Prostate gland (tissue), 2 donors: ENCODE measurements around the gene PTP4A1.

ENCODE experiments used
- CTCF ChIP-seq, 4 experiments: fragments of 200-600 bp in 2 of 4; fragments of 450-650 bp in 2 of 4; sonication (generic) in 2 of 4; IDR thresholded peaks; 1 replicate in 3 of 4; 2 replicates in 1 of 4; pipeline ENCODE4 v1.5.1; 2016 to 2019; ENCODE audit warnings: antibody characterized with exemption in 4 of 4, mild to moderate bottlenecking in 2 of 4, moderate library complexity in 2 of 4
- POLR2A ChIP-seq: fragments of 450-650 bp; IDR thresholded peaks from one replicate; pipeline ENCODE4 v1.6.1; 2016; ENCODE audit warnings: antibody characterized with exemption, mild to moderate bottlenecking
- POLR2AphosphoS5 ChIP-seq: sonication (generic); formaldehyde crosslinking; IDR thresholded peaks from one replicate; pipeline ENCODE4 v1.6.1; 2017; ENCODE audit warnings: antibody characterized with exemption

GRCh38 chr6:63584125-63584514 lies 11.8 kb downstream of the PTP4A1 start:
- TF ChIP-seq CTCF (IDR thresholded peaks at IDR 0.05) (no peak), POLR2A (no peak), POLR2AphosphoS5 (no peak)
